Thyroid gland (tissue), 4 donors: Measurements from ENCODE around the gene GUK1.

Source experiments
- POLR2A ChIP-seq, 2 donors: fragments of 450-650 bp; IDR thresholded peaks; one replicate each; pipeline ENCODE4 v1.6.1; 2017; ENCODE audit warnings: antibody characterized with exemption in 2 of 2, mild to moderate bottlenecking in 2 of 2, moderate library complexity in 1 of 2
- TF ChIP-seq, protein P1 (sequence below), 6 experiments: fragments of 200-600 bp in 3 of 6; fragments of 450-650 bp in 3 of 6; sonication (generic) in 3 of 6; IDR thresholded peaks; one replicate each; pipeline ENCODE4 v1.5.1; 2016 to 2019; ENCODE audit warnings: antibody characterized with exemption in 6 of 6, mild to moderate bottlenecking in 2 of 6, inconsistent platforms in 1 of 6, moderate library complexity in 1 of 6

DNA sequence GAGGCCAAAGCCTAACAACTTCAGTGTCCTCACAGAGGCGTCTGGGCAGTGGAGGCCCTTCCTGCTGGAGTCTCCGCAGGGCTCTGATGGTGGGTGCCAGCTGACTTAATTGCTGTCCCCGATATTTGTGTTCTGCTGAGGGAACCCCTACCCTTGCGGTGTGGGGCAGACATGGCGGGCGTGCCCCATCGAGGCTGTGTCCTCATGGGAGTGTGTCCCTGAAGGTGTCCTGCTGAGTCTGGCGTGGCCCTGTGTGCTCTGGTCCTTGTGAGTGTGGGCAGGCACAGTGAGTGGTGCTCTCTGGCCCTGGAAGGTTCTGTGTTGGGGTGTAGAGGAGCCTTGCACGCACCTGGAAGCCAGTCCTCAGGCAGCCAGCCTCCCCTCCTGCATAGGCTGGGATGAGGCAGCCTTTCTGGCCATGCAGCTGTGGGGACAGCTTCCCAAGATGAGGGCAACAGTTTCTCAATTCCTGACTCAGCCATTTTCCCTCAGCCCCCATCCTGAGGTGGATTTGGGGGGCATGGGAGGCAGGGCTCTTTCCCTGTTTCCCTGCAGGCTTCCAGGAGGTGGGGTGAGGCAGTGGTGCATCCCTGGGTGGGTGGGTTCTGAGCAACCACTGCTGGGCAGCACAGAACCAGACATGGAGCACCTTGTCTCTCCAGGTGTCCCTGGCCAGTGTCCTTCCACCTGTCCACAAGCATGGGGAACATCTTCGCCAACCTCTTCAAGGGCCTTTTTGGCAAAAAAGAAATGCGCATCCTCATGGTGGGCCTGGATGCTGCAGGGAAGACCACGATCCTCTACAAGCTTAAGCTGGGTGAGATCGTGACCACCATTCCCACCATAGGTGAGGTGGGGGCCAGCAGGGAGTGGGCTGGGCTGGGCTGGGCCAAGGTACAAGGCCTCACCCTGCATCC, 43.4 kb upstream of the GUK1 start:
- no peak for TF ChIP-seq POLR2A (IDR thresholded peaks at IDR 0.05)
- TF ChIP-seq, protein P1, sequence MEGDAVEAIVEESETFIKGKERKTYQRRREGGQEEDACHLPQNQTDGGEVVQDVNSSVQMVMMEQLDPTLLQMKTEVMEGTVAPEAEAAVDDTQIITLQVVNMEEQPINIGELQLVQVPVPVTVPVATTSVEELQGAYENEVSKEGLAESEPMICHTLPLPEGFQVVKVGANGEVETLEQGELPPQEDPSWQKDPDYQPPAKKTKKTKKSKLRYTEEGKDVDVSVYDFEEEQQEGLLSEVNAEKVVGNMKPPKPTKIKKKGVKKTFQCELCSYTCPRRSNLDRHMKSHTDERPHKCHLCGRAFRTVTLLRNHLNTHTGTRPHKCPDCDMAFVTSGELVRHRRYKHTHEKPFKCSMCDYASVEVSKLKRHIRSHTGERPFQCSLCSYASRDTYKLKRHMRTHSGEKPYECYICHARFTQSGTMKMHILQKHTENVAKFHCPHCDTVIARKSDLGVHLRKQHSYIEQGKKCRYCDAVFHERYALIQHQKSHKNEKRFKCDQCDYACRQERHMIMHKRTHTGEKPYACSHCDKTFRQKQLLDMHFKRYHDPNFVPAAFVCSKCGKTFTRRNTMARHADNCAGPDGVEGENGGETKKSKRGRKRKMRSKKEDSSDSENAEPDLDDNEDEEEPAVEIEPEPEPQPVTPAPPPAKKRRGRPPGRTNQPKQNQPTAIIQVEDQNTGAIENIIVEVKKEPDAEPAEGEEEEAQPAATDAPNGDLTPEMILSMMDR (IDR thresholded peaks at IDR 0.05): no peak
